ENCODE data around the gene USF1. TPM values are rescaled to one million over a fixed set of nuclear protein-coding genes. Genes with fewer than 3 reads are reported as not detected.
"Not testable (repeated sequence)": the region's sequence is repeated elsewhere in the genome, so short reads cannot be mapped to it uniquely, and the experiment has no call there.

USF1 gene
- total RNA-seq, 1 experiment from 2014 or later = 59.2 TPM

GRCh38 chr1:161031874-161032273, 13.9 kb downstream of the USF1 start:
- Histone ChIP-seq H3K23me2 (ENCODE audit: insufficient read length, low read depth, low read length, poor library complexity, severe bottlenecking) (no peaks in the 10 kb centered on the region), H3K4me1 (ENCODE audit: insufficient read depth, low read length) (no peaks in the 10 kb centered on the region; the same call in 1 of the 2 replicates), H2BK15ac (ENCODE audit: low read depth, low read length) (no peak overlapping the region), H3K23ac (ENCODE audit: insufficient read length, low read depth, low read length) (no peak overlapping the region), H3K4me2 (ENCODE audit: insufficient read depth, insufficient read length, low read length) (no peak overlapping the region), H2AFZ (ENCODE audit: low read length) (no peak overlapping the region), H3K27me3 (ENCODE audit: insufficient read depth, low read length) (no peaks in the 10 kb centered on the region), H3K4ac (ENCODE audit: low read depth, low read length) (no peak overlapping the region), H2BK12ac (ENCODE audit: insufficient read length, low read depth, low read length) (no peak overlapping the region), H4K91ac (ENCODE audit: insufficient read length, low read depth, low read length) (no peak overlapping the region), H3K27ac (ENCODE audit: insufficient read length, low read depth, low read length) (no peak overlapping the region), H4K20me1 (ENCODE audit: control insufficient read depth, insufficient read depth, insufficient read length) (no peaks in the 10 kb centered on the region), H2AK5ac (ENCODE audit: insufficient read length, low read length) (no peak overlapping the region), H2BK120ac (ENCODE audit: low read depth, low read length, poor library complexity, severe bottlenecking) (no peak overlapping the region), H3T11ph (ENCODE audit: low read length) (no peak overlapping the region), H3K9ac (ENCODE audit: extremely low read depth, insufficient read length, low read length) (no peak overlapping the region), H4K5ac (ENCODE audit: insufficient read length, low read depth, low read length) (no peak overlapping the region), H3K56ac (ENCODE audit: insufficient read length, low read depth, low read length) (no peak overlapping the region), H3K14ac (ENCODE audit: insufficient read depth, low read length) (no peak overlapping the region), H2BK5ac (ENCODE audit: insufficient read length, low read length) (no peak overlapping the region), H3K18ac (ENCODE audit: insufficient read length, low read depth, low read length) (no peak overlapping the region), H3K79me2 (ENCODE audit: insufficient read depth, low read length) (no peaks in the 10 kb centered on the region), H3K79me1 (ENCODE audit: insufficient read depth, low read depth, low read length, poor library complexity, severe bottlenecking) (no peaks in the 10 kb centered on the region), H3K9me3 (ENCODE audit: control insufficient read depth, low read depth, low read length) (no peaks in the 10 kb centered on the region), H4K8ac (replicated peaks; ENCODE audit: insufficient read length, low read depth, low read length) (no peak overlapping the region), H2BK20ac (ENCODE audit: low read depth, low read length, poor library complexity, severe bottlenecking) (no peak overlapping the region)
- WGBS (ENCODE audit: extremely low coverage, insufficient read length, low lambda C conversion rate) = no CpG with 5 or more reads among the region's 2 CpGs
- Mint-ChIP-seq H3K36me3 (ENCODE audit: insufficient read depth in 1 of 3, low read depth in 3 of 3) (peaks cover 6 to 21% (median 15%) of the 10 kb centered on the region in 3 experiments; a peak in 6 of 7 replicates), H3K27me3 (ENCODE audit: low read depth) (no peaks in the 10 kb centered on the region), H3K4me1 (peaks cover 8 to 18% of the 10 kb centered on the region in 2 experiments), H3K27ac (no peak overlapping the region; a peak in 1 of 7 replicates), H3K9me3 (peaks cover 14 to 15% of the 10 kb centered on the region in 2 experiments; a peak in 4 of 5 replicates), H3K4me3 (no peak overlapping the region)
- no peak for DNase-seq
- TF ChIP-seq CTCF (conservative IDR thresholded peaks at IDR 0.05) = no peak

- H2AFZ ChIP-seq (ENCODE audit: low read length); H3K4me1 Mint-ChIP-seq; H4K91ac ChIP-seq (ENCODE audit: insufficient read length, low read depth, low read length); H2BK12ac ChIP-seq (ENCODE audit: insufficient read length, low read depth, low read length); H3K23me2 ChIP-seq (ENCODE audit: insufficient read length, low read depth, low read length, poor library complexity, severe bottlenecking); H3K9ac ChIP-seq (ENCODE audit: extremely low read depth, insufficient read length, low read length); H3K18ac ChIP-seq (ENCODE audit: insufficient read length, low read depth, low read length); H2BK20ac ChIP-seq (ENCODE audit: low read depth, low read length, poor library complexity, severe bottlenecking); H3K27me3 ChIP-seq (ENCODE audit: insufficient read depth, low read length); H3K4me2 ChIP-seq (ENCODE audit: insufficient read depth, insufficient read length, low read length); H3K27me3 Mint-ChIP-seq (ENCODE audit: low read depth); H2BK15ac ChIP-seq (ENCODE audit: low read depth, low read length); H4K5ac ChIP-seq (ENCODE audit: insufficient read length, low read depth, low read length); H3K4me3 Mint-ChIP-seq; H3K27ac ChIP-seq (ENCODE audit: insufficient read length, low read depth, low read length); H4K20me1 ChIP-seq (ENCODE audit: control insufficient read depth, insufficient read depth, insufficient read length); H3K4me1 ChIP-seq (ENCODE audit: insufficient read depth, low read length); H2BK5ac ChIP-seq (ENCODE audit: insufficient read length, low read length); H3K56ac ChIP-seq (ENCODE audit: insufficient read length, low read depth, low read length); H3K27ac Mint-ChIP-seq; H2BK120ac ChIP-seq (ENCODE audit: low read depth, low read length, poor library complexity, severe bottlenecking); H3K14ac ChIP-seq (ENCODE audit: insufficient read depth, low read length); H3T11ph ChIP-seq (ENCODE audit: low read length); H3K79me1 ChIP-seq (ENCODE audit: insufficient read depth, low read depth, low read length, poor library complexity, severe bottlenecking); H3K4ac ChIP-seq (ENCODE audit: low read depth, low read length); H3K9me3 ChIP-seq (ENCODE audit: control insufficient read depth, low read depth, low read length); DNase-seq; H4K8ac ChIP-seq (replicated peaks; ENCODE audit: insufficient read length, low read depth, low read length); H3K79me2 ChIP-seq (ENCODE audit: insufficient read depth, low read length); H2AK5ac ChIP-seq (ENCODE audit: insufficient read length, low read length); H3K23ac ChIP-seq (ENCODE audit: insufficient read length, low read depth, low read length): not testable (repeated sequence)
- Mint-ChIP-seq H3K36me3 (ENCODE audit: insufficient read depth in 1 of 3, low read depth in 3 of 3) (peaks cover 6 to 21% (median 15%) of the 10 kb centered on the region in 3 experiments; a peak in 6 of 7 replicates), H3K9me3 (peaks cover 14 to 15% of the 10 kb centered on the region in 2 experiments; a peak in 4 of 5 replicates)
- WGBS (ENCODE audit: extremely low coverage, insufficient read length, low lambda C conversion rate) = no CpG with 5 or more reads among the region's 32 CpGs
These were observed 16.3 kb downstream of the USF1 start for GRCh38 chr1:161029466-161029865.
